Astrocyte (in vitro differentiated cells and primary cell): ENCODE measurements around the gene CLEC16A.

ENCODE experiments used
- EZH2 ChIP-seq: IDR thresholded peaks from 2 replicates; pipeline ENCODE4 v1.6.1; 2012; ENCODE audit warnings: mild to moderate bottlenecking, low read length, inconsistent platforms; ENCODE audit not compliant: insufficient read depth
- TF ChIP-seq, protein P1 (sequence below): IDR thresholded peaks from 2 replicates; pipeline ENCODE4 v1.5.1; 2011; ENCODE audit warnings: low read depth, mild to moderate bottlenecking, inconsistent platforms, low read length, moderate library complexity; ENCODE audit not compliant: insufficient read depth

DNA sequence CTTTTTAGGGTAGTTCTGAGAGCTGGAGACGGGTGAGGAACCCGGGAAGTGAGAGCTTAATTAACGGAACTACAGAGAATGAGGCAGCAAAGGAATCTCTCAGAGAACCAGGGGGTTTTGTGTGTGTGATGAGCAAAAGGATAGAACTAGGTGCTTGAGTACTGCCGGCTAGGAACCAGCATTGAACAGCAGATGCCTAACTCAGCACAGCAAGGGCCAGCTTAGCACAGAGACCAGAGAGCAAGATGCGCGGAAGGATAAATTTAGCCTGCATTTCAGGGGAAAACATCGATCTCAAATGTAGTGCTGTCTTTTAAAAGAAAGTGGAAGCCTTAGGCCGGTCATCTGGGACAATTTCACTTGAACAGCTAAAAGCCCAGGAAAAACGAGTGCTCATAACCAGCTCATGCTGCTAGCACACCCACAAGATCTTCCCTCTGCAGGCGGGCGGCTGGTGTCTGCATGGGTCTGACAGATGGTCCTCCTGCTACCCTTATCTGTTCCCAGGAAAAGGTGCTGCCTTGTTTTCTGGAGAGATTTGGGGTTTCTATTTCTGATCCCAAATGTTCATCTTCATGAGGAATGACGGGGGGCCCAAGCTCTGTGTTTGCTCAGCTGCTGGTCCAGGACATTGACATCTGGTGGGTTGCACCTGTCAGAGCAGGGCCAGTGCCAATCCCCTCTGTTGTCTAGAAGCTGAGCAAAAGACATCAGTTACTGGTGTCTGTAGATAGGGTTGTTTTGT, 207.7 kb downstream of the CLEC16A start:
- TF ChIP-seq, protein P1, sequence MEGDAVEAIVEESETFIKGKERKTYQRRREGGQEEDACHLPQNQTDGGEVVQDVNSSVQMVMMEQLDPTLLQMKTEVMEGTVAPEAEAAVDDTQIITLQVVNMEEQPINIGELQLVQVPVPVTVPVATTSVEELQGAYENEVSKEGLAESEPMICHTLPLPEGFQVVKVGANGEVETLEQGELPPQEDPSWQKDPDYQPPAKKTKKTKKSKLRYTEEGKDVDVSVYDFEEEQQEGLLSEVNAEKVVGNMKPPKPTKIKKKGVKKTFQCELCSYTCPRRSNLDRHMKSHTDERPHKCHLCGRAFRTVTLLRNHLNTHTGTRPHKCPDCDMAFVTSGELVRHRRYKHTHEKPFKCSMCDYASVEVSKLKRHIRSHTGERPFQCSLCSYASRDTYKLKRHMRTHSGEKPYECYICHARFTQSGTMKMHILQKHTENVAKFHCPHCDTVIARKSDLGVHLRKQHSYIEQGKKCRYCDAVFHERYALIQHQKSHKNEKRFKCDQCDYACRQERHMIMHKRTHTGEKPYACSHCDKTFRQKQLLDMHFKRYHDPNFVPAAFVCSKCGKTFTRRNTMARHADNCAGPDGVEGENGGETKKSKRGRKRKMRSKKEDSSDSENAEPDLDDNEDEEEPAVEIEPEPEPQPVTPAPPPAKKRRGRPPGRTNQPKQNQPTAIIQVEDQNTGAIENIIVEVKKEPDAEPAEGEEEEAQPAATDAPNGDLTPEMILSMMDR: no peak
- TF ChIP-seq EZH2: no peak
